Heart left ventricle (tissue), 13 donors: ENCODE measurements around the gene TAS1R2.

Experiments
- CTCF ChIP-seq, 12 donors: fragments of 200-600 bp; sonication (generic) in 4 of 12; IDR thresholded peaks; one replicate each; pipeline versions ENCODE4 v1.5.0 to v1.8.0; 2018 to 2022; ENCODE audit warnings: antibody characterized with exemption in 12 of 12, mild to moderate bottlenecking in 5 of 12
- POLR2A ChIP-seq, 2 donors: fragments of 450-650 bp; IDR thresholded peaks; one replicate each; pipeline ENCODE4 v1.6.1; 2017; ENCODE audit warnings: antibody characterized with exemption in 2 of 2, mild to moderate bottlenecking in 2 of 2, moderate library complexity in 2 of 2
- donor health status: ischemic (EF 13 %, LVEDD 7.1; RV severe dilation, severe dysfunction).
- donor health status: DM: no; HTN: yes; CAD: no.
- donor health status: DM: no; HTN: no; CAD: no.
- donor health status: ischemic (EF 25% LVEDD 6.9; RV normal size, moderate dysfunction).
- donor health status: ischemic (EF 25% LVEDD 5.7; RV mildly dilated, moderate dysfunction).
- donor health status: ischemic (EF 35%, LVEDD 5.7; RV mildly dilated, moderate dysfunction).
- donor health status: nonischemic (EF 11% LVEDD 7.7; RV severe dilation, severe dysfunction).
- donor health status: DM: yes; HTN: yes; CAD: no.
- donor health status: PGD.
- donor health status: ischemic (EF 29% LVEDD 5.4; RV normal size, mild dysfunction).
- donor health status: nonischemic (EF 23%, LVEDD 6.1; RV moderate dilation, normal function).

- no peak for TF ChIP-seq CTCF (IDR thresholded peaks at IDR 0.05)
- no peak for TF ChIP-seq POLR2A (IDR thresholded peaks at IDR 0.05)
These were observed 10.2 kb downstream of the TAS1R2 start for GRCh38 chr1:18849261-18849711.
